LNCaP clone FGC (cell line): ENCODE data around the gene KAT6B.

Experiments
- DNase-seq: peaks from one replicate; pipeline ENCODE4 v3.0.0-alpha.2; 2011; ENCODE audit warnings: low read depth
- H3K4me3 ChIP-seq: 2 replicates; pipeline ENCODE4 v1.5.1; 2011; ENCODE audit warnings: mild to moderate bottlenecking, low read depth, low read length, control low read depth
- CTCF ChIP-seq: IDR thresholded peaks from 2 replicates; pipeline ENCODE4 v1.5.1; 2012; ENCODE audit warnings: mild to moderate bottlenecking; ENCODE audit not compliant: control insufficient read depth, insufficient read depth; ENCODE audit errors: extremely low read depth

KAT6B gene

GRCh38 chr10:74927701-74928100, 101.3 kb downstream of the KAT6B start:
- TF ChIP-seq CTCF: no peak
- DNase-seq: no peak
- no peak overlapping the region for H3K4me3 ChIP-seq

DNA sequence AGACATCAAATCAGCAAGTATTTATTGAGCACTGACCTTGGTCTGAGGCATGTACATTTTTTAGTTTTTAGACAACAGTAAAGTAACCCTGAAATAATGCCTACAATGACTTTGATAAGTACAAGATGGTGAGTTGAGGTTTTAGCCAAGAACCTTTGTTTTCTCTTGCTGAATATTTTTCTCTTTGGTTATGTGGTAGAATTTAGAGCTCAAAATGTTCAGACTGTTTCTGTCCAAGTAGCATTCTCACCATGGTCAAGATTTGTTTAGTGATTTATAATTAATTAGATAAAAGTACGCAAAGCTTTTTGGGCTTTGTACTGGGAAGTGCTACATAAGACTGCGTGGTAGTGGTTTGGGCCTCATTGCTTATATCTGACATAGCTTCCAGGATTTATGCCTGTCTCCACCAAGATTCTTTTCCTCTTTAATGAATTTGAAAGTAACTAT, 102.4 kb downstream of the KAT6B start:
- no peak for DNase-seq
- H3K4me3 ChIP-seq: no peak overlapping the region
- no peak for TF ChIP-seq CTCF

DNA sequence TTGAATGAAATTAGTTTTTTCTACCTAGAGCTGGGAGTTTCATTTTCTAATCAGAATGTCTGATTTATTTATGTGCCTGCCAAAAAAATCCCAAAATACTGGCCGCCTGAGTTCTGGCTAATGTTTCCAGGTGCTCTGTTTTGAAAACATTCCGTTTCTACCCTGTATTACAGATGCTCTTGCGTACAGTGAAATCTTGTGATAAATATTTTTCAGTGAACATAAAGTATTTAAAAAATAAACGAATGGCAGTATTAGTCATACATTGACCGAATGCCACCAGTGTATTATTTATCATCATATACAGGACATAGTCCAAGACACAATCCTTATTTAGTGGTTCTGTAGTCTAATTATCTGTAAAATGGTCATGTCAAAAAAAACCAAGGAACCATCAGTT, 102.8 kb downstream of the KAT6B start:
- DNase-seq: no peak
- no peak for TF ChIP-seq CTCF
- no peak overlapping the region for H3K4me3 ChIP-seq

GRCh38 chr10:74930965-74931364, 104.6 kb downstream of the KAT6B start:
- no peak overlapping the region for H3K4me3 ChIP-seq
- no peak for TF ChIP-seq CTCF
- DNase-seq: no peak

GRCh38 chr10:74932648-74933047, 106.2 kb downstream of the KAT6B start:
- no peak for TF ChIP-seq CTCF
- DNase-seq: no peak
- H3K4me3 ChIP-seq: no peak overlapping the region

DNA sequence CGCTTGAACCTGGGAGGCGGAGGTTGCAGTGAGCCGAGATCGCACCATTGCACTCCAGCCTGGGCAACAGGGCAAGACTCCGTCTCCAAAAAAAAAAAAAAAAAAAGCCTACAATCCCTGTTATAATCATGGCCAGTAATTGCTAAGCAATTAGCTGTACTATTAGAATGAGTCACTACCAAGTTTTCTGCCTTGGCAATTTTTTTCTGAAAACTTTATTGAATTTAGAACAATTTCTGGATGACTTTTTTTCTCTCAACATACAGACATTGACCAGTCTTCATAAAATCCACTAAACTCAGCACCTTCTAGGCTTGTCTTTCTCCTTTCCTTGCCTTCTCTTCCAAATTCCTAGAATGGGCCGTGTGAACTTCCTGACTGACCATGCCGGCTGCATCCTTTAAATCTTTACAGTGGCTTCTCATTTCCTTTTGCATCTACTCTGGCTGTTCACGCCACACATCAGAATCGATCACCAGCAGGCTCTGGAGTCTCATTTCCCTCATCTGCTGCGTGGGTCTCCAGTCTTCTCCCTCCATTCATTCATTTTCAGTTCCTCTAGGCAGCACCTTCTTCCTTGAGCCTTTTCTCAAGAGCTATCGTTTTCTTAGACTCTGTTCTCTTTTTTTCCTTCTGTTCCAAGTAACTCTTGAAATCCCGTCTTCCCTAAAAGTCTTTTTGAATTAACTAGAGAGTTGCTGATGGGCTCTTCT, 107.9 kb downstream of the KAT6B start:
- no peak for DNase-seq
- no peak overlapping the region for H3K4me3 ChIP-seq

More for the DNA sequence above, 107.9 kb downstream of the KAT6B start:
- no peak for TF ChIP-seq CTCF
